GM19193 (cell line): ENCODE data around the gene MYO10.

ENCODE experiments used
- POLR2A ChIP-seq: IDR thresholded peaks from 4 replicates; pipeline ENCODE4 v1.6.1; 2011; ENCODE audit not compliant: insufficient read depth, insufficient read length; ENCODE audit errors: extremely low read depth

MYO10 gene

DNA sequence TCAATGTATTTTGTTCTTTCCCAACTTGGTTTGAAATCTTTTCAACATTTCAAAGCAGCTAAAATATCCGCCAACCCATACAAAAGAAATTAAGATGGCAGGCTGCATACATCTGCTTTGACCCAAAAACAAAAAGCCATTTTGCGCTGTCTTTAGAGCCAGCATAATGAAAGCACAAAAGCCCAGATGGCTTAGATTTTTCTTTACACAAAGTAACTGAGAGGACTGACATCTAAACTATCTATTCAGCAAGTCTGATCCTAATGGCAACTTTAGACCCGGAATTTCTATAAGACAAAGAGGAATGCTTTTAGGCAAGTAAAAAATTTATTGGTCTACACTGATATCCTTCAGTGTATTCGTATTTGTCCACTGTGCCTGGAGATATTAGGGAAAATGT lies 86.3 kb downstream of the MYO10 start:
- TF ChIP-seq POLR2A = no peak

GRCh38 chr5:16849181-16849580 lies 86.9 kb downstream of the MYO10 start:
- TF ChIP-seq POLR2A = no peak

- TF ChIP-seq POLR2A = no peak
Observed at GRCh38 chr5:16844952-16845351, 91.1 kb downstream of the MYO10 start.

GRCh38 chr5:16842896-16843295 lies 93.2 kb downstream of the MYO10 start:
- no peak for TF ChIP-seq POLR2A

DNA sequence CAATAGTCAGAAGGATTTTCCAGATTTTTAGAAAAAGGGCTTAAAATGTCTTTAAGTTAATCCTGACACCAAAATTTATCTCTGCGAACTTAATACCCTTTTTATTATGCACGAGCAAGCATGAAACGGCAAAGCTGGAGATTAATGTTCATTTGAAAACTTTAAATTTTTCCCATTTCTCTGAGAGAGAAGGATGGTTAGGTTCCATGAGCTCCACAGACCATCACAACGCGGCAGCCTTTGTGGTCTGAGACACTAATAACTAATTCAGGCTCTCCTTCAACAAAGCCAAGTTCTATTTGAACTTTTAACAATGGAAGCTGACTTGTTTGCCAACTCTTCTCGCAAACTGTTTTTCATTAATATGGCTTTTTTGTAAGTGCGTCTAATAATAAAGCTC lies 94.7 kb downstream of the MYO10 start:
- TF ChIP-seq POLR2A = no peak

DNA sequence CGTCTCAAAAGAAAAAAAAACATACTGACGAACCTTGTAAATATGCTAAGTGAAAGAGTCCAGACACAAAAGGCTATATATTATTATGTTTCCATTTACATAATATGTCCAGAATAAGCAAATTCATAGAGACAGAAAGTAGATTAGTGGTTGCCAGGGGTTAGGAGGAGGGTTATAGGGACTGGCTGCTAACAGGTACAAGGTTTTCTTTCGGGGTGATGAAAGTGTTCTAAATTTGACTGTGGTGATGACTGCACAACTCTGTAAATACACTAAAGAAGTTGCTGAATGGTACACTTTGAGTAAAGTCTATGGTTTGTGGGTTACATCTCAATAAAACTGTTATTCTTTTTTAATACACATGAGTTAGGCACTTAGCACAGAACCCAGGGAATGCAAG lies 98.8 kb downstream of the MYO10 start:
- no peak for TF ChIP-seq POLR2A

DNA sequence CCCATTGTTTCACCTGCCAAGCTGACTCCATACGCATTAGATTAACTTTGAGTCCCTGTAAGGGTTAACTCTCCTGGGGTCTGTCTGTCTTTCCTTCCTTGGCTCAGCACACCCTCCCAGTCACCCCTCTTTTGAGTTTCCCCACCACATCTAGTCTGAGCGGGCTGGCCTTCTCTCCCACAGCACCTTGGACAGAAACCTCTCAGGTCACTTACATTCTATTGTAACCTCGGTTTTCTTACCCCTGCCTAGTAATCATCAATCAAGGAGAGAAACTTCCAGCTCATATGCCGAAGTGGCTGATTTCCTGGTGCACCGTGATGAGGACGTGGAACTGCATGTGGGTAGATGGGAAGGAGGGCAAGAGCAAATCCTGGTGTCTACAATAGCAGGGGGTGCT lies 102.1 kb downstream of the MYO10 start:
- no peak for TF ChIP-seq POLR2A

DNA sequence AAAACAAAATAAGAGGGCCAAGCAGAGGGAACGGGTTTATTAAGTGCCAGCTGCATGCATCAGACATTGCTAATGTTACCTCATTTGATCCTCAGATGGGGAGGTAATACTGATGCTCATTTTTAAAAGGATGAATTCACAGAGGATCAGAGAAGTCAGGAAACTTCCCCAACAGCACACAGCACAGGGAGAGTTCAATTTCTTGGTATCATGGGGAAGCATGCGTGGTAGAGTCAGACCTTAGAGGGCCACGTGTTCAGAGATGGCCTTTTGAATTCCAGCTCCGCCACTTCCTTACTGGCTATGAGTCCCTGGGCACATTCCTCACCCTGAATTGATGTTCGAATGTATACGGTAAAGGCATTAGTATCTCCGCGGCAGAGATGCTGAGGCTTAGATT lies 108.3 kb downstream of the MYO10 start:
- TF ChIP-seq POLR2A = no peak

GRCh38 chr5:16826379-16827125 lies 109.5 kb downstream of the MYO10 start:
- no peak for TF ChIP-seq POLR2A

DNA sequence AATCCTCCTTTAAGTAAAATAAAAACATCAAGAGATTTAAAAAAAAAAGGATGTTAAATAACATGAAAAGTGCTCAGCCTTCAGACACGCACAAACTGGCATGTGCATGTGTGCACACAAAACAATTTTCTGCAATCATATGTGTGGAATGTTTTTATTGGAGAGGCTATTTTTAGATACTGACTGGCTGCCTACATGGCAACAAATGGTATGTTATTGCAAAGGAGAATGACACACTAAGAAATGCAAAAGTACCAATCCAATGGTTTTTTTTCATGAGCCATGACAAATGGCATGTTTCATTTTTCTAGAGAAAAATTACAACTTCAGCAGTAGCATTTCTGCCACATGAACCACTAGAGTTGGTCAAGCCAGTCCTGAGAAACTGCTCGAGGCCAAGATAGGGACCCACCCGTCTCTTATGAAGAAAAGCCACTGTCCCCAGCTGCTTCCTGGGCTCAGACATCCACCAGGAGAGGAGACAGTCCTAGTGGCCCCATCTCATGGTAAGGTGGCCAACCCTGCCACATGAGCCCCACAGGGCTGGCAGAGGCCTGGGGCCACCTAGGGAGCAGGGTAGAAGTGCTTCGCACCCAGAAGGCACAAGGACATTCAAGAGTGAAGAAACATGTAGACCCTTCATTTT lies 116.4 kb downstream of the MYO10 start:
- TF ChIP-seq POLR2A = no peak

- TF ChIP-seq POLR2A = no peak
Observed at GRCh38 chr5:16815432-16815831, 120.7 kb downstream of the MYO10 start.

GRCh38 chr5:16812911-16813310 lies 123.2 kb downstream of the MYO10 start:
- TF ChIP-seq POLR2A = no peak

GRCh38 chr5:16812448-16812847 lies 123.6 kb downstream of the MYO10 start:
- TF ChIP-seq POLR2A = no peak

DNA sequence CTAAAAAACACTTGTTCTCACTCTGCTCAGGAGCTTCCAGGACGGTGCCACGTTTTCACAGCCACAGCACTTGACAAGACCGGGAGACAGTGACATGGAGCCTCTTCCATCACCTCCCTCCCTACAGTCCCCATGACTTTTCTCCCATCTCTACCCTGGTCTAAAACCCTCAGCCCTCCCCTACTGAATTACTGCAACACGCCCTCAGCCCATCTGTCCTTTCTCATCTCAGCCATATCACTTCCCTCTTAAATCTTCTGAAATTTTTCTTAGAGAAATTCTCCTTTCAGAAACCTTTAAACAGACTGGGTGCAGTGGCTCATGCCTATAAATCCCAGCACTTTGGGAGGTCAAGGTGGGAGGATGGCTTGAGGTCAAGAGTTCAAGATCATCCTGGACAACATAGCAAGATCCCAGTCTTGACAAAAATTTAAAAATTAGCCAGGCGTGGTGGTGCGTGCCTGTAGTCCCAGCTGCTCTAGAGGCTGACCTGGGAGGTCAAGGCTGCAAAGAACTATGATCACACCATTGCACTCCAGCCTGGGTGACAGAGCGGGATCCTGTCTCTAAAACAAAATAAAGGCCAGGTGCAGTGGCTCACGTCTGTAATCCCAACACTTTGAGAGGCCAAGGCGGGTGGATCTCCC lies 125.8 kb downstream of the MYO10 start:
- no peak for TF ChIP-seq POLR2A

GRCh38 chr5:16809395-16810207 lies 126.5 kb downstream of the MYO10 start:
- no peak for TF ChIP-seq POLR2A

DNA sequence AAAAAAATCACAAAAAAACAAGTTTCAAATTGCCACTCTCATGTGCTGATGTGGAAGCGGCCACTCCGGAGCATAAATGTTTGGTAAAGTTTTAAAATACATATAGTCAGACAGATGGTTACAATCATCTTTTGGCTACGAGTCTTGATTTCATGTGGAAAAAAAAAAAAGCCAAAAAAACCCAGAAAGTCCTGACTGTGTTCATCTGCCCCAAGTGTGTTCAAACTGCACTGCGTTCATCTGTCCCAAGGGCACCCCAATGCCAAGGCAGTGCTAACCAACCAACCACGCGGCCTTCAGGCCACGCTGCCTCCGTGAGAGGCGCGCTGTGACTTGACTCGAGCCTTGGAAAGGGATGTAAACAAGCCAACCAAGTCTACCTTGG lies 127.1 kb downstream of the MYO10 start:
- TF ChIP-seq POLR2A = no peak

- no peak for TF ChIP-seq POLR2A
Observed at GRCh38 chr5:16808021-16808420, 128.1 kb downstream of the MYO10 start.
